ENCODE results near the gene CAMK1.

CAMK1 gene

DNA sequence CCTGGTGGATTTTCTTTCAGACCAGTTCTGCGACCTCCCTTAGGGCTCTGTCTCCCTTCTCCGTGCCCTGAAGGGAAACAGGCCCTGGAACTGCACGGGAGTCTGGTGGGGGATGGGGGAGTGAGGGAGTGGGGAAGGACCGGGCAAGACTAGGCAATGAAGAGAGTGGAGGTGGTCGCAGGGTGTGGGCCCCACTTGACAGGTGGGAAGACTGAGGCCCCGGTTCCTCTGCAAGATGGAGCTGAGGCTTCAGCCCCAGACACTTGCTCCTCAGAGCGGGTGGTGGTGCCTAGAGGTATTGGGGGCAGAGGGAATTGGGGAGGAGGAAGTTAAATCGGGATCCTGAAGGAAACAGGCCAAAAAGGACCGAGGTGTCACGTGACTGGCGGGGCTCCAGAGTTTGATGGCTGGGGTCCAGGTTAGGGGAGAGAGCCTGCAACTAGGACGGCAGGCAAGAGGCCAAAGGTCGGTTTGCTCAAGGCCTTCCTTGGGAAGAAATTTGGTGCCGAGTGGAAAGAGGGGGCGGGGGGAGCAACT lies 597 bp upstream of the CAMK1 start:
- no peak for DNase-seq

DNA sequence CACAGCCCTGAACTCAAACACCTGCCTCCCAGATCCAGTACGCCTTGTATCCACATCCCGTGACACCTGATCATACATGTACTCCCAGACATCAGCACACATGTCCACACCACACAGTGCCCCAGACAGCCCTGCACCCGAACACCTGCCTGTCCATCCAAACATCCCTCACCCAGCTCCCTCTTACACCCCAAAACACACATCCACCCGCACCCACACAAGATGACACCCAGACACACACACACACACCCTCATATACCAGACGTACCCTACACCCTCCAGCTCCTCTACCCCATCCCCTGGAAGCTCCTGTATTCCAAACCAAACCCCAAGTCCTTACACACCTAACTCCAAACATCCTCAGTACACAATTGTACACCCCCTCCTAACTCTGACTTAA lies 735 bp downstream of the CAMK1 start:
- no peak for DNase-seq

DNA sequence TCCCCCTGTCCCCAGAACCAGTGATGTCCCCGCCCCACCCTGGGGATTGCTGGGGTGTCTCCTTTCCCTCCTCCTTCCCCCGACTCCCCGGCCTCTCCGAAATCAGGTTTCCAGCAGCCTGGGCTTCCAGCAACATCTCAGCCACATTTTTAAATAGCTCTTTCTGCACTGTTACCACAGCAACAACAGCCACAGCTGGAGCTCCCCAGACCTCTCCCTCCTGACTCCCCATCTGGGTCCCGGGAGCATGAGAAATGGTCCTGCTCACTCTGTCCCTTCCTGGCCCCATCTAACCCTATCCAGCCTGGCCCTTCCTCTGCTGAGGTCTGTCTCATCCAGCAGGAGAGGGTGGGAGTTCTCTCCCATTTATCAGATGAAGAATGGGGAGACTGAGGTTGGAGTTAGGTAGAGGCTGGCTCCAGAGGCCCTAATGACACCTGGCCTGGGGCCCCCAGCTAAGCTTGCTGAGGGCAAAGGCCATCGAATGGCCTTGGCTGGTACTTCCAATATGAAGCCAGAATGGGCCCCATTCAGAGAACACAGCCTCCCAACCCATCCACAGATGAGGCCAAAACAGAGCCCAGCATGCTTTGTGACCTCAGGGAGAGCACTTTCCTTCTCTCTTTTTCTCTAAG lies 1.5 kb downstream of the CAMK1 start:
- no peak for DNase-seq

DNA sequence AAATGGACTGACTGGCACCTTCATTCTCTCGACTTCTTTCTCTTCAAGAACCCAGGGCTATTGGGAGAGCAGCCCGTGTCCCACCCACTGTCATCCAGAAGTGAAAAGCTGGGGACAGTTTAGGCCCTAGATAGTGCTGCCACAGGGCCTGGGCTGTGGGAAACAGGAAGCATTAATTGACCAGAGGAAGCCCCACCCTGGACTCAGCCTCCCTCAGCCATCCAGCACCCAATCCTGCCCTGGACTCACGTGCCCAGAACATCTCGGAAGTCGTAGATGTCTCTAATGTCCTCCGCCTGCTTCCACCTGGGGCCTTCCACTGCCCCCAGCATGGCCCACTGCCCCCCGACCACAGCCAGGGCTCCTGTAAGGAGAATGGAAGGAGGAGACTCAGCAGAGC lies 2.3 kb downstream of the CAMK1 start:
- DNase-seq: no peak

DNA sequence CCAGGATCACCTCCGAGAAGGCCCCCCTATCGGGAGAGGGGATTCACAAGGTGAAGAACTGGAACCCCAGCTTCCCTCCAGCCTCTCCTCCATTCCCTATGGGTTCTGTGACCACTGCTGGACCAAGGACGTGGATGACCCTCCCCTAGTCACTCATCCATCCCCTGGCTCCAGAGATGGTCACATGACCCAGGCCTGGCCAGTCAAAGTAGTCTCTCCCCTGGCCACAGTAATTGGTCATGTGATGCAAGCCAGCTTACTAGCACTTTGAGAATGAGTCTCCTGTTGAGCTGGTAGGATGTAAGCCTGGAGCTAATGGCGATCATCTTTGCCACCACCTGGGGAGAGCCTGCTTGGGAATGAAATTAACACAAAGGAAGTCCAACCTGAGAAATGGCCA lies 3.9 kb downstream of the CAMK1 start:
- DNase-seq: no peak

DNA sequence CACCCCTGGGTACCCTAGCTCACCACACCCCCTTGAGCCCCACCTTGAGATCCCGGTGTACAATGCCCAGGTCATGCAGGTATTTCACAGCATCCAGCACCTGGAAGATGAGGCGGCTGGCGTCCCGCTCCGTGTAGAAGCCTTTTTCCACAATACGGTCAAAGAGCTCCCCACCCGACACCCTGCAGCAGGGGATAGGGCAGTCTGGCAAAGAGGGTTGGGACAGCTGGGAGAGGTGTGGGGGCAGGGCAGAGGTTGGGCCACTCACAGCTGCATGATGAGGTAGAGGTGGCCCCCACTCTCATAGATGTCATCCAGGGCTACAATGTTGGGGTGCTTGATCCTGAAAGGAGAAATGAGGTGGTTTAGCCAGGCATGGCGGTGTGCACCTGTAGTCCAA lies 6.9 kb downstream of the CAMK1 start:
- DNase-seq: no peak

DNA sequence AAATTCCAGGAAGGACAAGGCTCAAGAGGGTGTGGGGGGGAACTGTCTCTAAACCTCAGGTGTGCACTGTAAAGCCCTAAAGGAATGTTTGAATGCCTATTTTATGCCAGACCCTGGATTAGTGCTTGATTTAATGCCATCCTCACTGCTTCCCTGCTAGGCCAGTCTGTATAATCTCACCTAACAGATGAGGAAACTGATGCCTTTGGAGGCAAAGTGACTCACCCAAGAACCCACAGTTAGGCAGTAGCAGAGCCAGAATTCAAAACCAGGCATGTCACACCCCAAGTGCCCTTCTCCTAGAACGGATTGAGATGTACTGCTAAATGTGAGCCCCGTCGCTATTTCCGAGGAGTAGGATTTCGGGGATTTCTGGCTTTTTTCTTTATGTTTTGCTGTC lies 7.8 kb downstream of the CAMK1 start:
- DNase-seq: no peak

DNA sequence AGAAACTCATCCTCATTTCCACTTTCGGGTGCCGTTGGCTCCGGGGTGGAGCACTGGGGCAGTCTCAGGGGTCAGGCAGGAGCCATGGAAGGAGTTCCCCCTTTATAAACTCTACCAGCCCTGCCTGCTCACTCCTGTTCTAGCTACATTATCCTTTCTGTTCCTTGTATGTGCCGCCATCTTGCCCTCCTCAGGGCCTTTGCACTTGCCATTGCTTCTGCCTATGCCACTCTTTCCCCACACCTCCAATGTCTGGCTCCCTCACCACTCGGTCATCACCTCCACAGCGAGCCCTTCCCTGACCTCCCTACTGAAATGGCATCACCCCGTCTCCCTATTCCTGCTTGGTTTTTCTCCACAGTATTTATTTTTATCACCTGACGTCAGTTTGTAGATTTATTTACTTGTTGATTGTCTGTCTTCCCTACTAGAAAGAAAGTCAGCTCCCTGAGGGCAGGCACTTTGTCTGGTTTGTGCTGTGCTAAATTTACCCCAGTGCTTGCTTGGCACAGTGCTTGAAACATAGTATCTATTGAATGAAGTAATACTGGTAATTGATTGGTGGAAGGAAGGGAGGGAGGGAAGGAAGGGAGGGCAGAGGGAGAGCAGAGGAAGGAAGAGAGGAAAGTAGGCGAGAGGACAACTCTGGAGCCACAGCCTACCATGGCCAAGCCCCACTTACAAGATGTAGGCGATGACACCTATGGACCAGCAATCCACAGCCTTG lies 8.8 kb downstream of the CAMK1 start:
- no peak for DNase-seq

DNA sequence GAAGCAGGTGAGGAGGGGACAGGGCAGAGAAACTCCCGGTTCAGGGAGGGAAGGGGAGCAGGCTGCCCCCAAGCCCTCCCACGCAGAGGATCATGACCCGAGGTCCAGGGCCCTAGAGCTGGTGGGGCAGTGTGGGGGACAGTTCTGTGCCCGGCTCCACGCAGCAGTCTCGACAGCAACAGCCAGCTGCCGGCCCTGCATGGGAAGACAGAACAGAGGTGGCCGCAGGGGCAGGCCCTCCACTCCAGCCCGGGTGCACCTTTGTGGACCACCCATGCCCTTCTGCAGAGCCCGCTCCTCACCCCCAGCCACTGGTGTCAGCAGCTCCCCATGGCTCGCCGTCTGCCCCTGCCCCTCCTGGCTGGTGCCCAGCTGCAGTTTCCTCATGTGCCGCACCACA lies 12.3 kb downstream of the CAMK1 start:
- no peak for DNase-seq

DNA sequence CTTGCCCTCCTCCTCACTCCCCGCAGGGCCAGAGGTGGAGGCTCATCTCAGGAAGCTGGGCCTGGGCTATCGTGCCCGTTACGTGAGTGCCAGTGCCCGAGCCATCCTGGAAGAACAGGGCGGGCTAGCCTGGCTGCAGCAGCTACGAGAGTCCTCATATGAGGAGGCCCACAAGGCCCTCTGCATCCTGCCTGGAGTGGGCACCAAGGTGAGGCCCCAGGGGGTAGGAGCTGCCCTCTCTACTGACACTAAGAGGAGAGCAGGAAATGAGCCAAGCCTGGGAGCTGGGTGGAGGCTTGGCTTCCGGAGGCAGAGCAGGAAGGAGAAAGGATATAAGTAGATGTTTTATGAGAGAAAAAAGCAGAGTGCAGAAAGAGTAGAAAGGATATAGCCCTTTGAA lies 15.1 kb downstream of the CAMK1 start:
- DNase-seq: no peak

DNA sequence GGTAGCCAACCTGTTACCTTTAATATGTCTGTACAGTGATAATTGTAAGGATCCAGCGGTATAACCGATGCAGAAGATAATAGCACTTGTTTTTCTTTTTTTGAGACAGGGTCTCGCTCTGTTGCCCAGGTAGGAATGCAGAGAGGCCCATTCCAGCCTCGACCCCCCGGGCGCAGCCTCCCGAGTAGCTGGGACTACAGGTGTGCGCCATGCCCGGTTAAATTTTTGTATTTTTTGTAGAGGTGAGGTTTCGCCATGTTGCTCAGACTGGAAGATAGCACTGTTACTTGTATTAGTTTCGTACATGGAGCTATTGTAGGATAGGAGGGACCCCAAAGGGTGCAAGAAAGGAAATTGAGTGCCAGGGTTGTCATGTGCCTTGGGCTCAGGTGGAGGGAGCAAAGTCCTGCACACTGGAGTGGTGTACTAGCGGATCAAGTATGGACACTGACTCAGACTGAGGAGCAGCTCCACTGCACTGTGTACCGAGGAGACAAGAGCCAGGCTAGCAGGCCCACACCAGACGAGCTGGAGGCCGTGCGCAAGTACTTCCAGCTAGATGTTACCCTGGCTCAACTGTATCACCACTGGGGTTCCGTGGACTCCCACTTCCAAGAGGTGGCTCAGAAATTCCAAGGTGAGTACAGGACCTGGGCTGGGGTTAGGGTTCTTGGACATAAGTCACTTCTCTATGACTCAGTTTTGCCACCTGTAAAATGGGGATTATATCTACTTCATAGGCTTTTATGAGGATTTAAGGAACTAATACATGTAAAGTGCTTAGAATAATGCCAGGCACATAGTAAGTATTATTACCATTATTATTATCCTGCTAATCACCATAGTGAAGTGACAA lies 19.0 kb downstream of the CAMK1 start:
- no peak for DNase-seq

DNA sequence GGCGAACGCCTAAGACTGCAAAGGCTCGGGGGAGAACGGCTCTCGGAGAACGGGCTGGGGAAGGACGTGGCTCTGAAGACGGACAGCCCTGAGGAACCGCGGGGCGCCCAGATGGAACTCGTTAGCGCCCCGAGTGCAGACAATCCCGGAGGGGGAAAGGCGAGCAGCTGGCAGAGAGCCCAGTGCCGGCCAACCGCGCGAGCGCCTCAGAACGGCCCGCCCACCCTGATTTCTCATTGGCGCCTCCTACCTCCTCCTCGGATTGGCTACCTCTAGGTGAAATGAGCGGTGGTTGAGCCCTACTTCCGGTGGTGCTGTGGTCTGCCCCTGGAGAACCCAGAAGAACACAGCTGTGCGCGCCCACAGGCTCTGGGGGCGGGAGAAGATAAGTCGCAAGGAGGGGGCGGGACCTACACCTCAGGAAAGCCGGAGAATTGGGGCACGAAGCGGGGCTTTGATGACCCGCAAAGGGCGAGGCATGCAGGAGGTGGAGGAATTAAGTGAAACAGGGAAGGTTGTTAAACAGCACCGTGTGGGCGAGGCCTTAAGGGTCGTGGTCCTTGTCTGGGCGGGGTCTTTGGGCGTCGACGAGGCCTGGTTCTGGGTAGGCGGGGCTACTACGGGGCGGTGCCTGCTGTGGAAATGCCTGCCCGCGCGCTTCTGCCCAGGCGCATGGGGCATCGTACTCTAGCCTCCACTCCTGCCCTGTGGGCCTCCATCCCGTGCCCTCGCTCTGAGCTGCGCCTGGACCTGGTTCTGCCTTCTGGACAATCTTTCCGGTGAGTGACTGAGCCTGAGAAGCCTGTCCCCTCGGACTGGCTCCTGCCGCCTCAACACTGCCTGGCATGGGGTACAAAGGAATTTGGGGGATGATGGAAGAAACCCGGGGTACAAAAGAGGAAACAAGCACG lies 19.8 kb downstream of the CAMK1 start, which contains the start of gene OGG1:
Gene OGG1 (plus strand): TSS at position 308 of the 911 bp plus-strand sequence. CDS start 335 bp downstream, at position 643.
- peak; percentile 94 for DNase-seq

DNA sequence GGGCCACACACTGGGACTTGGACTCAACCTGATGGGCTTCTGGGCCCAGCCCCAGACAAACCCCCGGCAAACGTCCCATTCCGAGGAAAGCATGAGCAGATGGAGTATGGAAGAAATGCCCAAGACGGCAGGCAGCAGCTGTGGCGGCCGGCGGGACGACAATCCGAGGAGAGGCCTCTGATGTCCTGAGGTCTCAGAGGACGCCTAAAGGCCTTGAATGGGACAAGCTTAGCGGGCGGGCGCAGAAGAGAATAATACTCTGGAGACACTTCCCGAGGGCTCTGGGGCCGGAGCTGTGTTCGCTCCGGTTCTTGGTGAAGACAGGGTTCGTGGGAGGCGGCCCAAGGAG lies 20.5 kb downstream of the CAMK1 start:
- DNase-seq: no peak

DNA sequence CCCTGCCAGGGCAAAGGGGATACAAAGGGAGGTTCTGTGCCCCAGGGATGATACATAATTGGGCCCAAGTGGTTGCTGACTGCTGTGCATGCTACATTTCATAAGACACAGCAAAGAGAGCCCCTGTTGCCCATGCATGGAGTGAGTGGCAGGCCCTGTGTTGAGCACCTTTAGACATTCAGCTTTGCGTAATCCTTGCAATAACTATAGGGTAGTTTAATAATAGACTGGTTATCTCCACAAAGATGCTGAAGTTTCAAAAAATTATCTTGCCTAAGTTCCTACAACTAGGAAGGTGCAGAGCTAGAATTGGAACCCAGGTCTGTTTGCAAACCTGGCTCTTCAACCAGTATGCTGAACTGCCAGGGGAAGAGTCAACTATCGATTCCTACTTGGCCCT lies 21.7 kb downstream of the CAMK1 start:
- DNase-seq: no peak

DNA sequence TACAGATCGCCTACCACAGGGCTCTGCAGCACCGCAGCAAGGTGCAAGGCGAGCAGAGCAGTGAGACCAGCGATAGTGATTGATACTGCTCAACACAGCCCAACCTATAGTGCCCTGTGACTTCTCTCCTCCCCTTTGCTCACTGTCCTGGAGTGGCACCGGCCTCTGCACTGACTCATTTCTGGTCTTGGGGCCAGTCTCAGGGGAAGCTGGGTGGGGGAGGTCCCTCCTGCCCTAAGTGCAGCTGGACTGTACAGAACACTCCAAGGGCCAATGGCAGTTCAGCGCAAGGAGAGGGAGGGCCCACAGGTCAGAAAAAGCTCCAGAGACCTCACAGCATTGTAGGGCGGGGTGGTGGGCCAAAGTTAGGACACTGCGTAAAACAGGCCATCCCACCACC lies 22.5 kb downstream of the CAMK1 start:
- no peak for DNase-seq

DNA sequence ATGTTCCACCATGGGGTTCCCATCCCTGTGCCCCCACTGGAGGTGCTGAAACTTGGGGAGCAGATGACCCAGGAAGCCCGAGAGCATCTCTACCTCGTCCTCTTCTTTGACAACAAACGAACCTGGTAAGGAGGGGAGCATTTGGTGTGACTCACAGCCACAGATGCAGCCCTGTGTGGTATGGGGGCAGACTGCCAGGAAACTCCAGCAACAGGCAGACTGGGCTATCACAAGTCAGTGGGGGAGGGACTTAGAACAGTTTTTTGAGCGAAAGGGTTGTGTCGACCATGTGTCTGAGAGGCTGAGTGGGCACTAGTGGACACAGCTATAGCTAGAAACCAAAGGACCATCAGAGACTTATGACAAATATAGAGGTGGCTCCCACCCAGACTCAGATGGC lies 23.4 kb downstream of the CAMK1 start:
- no peak for DNase-seq

DNA sequence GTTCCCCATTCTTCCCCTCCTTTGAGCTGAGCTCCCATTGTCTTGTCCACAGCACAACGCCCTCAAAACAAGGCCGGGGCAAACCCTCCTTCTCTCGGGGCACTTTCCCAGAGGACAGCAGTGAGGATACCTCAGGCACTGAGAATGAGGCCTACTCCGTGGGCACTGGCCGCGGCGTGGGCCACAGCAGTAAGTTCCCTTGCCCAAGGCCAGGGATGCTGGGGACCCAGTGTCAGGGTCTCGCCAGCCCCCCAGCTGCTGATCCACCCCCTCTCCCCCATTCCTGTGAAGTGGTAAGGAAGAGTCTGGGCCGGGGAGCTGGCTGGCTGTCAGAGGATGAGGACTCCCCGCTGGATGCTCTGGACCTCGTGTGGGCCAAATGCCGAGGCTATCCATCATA lies 24.2 kb downstream of the CAMK1 start:
- no peak for DNase-seq

DNA sequence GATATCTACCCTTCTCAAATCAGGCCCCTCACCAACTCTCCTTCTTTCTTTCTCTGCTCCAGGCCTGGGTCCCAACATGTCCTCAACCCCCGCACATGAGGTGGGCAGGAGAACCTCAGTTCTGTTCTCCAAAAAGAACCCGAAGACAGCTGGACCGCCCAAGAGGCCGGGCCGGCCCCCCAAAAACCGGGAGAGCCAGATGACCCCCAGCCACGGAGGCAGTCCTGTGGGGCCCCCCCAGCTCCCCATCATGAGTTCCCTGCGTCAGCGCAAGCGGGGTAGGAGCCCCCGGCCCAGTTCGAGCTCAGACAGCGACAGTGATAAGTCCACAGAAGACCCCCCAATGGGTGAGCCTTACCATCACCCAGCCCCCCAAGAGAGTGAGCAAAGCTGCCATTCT lies 25.6 kb downstream of the CAMK1 start:
- no peak for DNase-seq

DNA sequence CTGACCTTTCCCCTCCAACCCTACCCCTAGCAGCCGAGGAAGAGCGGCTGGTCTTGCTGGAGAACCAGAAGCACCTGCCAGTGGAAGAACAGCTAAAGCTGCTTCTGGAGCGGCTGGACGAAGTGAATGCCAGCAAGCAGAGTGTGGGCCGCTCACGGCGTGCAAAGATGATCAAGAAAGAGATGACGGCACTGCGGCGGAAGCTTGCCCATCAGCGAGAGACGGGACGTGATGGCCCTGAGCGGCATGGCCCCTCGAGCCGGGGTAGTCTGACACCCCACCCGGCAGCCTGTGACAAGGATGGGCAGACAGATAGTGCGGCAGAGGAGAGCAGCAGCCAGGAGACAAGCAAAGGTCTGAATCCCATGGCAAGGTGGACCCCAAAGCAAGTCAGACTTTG lies 26.2 kb downstream of the CAMK1 start:
- no peak for DNase-seq

DNA sequence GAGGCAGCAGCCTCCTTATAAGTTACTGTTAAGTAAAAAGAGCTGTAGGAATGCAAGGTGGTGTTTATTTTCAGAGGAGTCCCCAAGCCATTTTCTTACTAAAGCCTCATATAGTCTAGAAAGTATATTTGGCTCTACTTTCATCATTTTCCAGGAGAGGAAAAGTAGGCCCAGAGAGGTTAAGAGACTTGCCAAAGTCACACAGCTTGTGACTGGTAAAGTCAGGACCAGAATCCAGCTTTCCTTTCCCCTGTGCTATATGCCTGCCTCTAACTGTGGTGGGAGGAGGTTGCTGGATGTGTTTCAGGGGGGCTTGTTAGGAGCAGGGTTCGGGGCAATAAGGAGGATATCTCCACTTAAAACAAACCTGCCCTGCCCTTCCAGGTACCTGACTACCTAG lies 27.2 kb downstream of the CAMK1 start:
- DNase-seq: no peak

DNA sequence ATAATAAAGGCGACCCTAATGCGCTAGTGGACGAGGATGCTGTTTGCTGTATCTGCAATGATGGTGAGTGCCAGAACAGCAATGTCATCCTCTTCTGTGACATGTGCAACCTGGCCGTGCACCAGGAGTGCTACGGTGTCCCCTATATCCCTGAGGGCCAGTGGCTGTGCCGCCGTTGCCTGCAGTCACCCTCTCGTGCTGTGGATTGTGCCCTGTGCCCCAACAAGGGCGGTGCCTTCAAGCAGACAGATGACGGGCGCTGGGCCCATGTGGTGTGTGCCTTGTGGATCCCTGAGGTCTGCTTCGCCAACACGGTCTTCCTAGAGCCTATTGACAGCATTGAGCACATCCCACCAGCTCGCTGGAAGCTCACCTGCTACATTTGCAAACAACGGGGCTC lies 30.6 kb downstream of the CAMK1 start:
- no peak for DNase-seq

DNA sequence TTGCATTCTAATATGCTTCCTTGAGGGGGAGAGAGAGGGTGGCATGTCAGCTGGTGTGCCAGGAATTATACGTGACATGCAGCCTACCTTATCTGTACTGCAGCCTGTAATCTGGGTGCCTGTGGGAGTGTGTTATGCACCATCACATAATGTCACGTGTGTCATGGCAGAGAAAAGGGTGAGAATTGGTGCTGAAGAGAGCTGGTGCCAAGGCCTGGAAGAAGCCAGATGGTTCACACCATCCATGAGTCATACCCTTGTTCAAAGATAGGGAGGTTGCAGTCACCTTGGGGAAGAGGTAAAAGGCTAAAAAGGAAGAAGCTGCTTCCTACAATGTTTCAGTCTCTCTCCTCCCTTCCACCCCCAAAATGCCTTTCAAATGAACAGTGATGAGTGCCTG lies 32.9 kb downstream of the CAMK1 start:
- no peak for DNase-seq

DNA sequence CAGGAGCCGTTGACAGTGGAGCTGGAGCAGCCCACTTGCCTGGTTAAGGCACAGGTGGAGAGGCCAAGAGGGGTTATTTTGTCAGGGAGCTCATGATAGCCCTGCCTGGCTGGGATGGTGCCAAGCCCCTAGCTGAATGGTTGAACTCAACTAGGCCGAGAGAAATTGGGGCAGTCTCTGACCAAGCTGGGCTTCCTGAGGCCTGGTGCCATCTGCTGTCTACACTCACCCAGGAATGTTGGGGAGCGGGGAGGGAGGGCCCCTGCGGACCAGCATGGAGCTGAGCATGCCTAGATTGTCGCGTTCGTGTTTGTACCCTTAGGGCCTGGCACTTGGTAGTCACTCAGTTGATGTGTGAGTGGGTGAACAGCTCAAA lies 37.0 kb downstream of the CAMK1 start:
- DNase-seq: no peak
